ENCODE measurements around the gene BCAR1. TPM values are rescaled to one million over a fixed set of nuclear protein-coding genes. Genes with fewer than 3 reads are reported as not detected.
"Not testable (repeated sequence)": the region's sequence is repeated elsewhere in the genome, so short reads cannot be mapped to it uniquely, and the experiment has no call there.

Gene BCAR1
- total RNA-seq, 2 experiments from 2014 or later = 0.04 TPM; not detected in 1

- H3K27me3 Mint-ChIP-seq = peaks cover 36% of the 10 kb centered on the region
- no peak for DNase-seq
- H3K36me3 Mint-ChIP-seq (ENCODE audit: low read depth) = no peaks in the 10 kb centered on the region
- no peak overlapping the region for H3K4me3 Mint-ChIP-seq
- POLR2A ChIA-PET = no interaction called here
- H3K4me1 Mint-ChIP-seq = peaks cover 5% of the 10 kb centered on the region
- H3K9me3 Mint-ChIP-seq = no peaks in the 10 kb centered on the region
- CTCF ChIA-PET = interaction anchor here (0.8 to 1.1 kb wide), 3 partner anchors 14 to 48 kb away, joined by 3 read pairs; no protein-coding TSS in a partner anchor
- no peak overlapping the region for H3K27ac Mint-ChIP-seq
These were observed 3.3 kb downstream of the BCAR1 start for GRCh38 chr16:75248142-75248535.

GRCh38 chr16:75247249-75247648, 4.2 kb downstream of the BCAR1 start:
- H3K27me3 Mint-ChIP-seq = peaks cover 30% of the 10 kb centered on the region
- H3K36me3 Mint-ChIP-seq (ENCODE audit: low read depth) = no peaks in the 10 kb centered on the region
- H3K27ac Mint-ChIP-seq = no peak overlapping the region
- no peak overlapping the region for H3K4me3 Mint-ChIP-seq
- CTCF ChIA-PET = interaction anchor here (0.8 to 1.1 kb wide), 3 partner anchors 13 to 47 kb away, joined by 3 read pairs; no protein-coding TSS in a partner anchor
- no peaks in the 10 kb centered on the region for H3K9me3 Mint-ChIP-seq
- no peak for DNase-seq
- POLR2A ChIA-PET = no interaction called here
- peaks cover 5% of the 10 kb centered on the region for H3K4me1 Mint-ChIP-seq

GRCh38 chr16:75246504-75247205, 4.8 kb downstream of the BCAR1 start:
- Mint-ChIP-seq H3K27ac (no peak overlapping the region), H3K4me1 (peaks cover 3% of the 10 kb centered on the region), H3K36me3 (ENCODE audit: low read depth) (no peaks in the 10 kb centered on the region), H3K27me3 (peaks cover 24% of the 10 kb centered on the region), H3K9me3 (no peaks in the 10 kb centered on the region), H3K4me3 (no peak overlapping the region)
- ChIA-PET POLR2A (no interaction called here), CTCF (no interaction called here)
- DNase-seq = no peak

- no peak for DNase-seq
- ChIA-PET CTCF (no interaction called here), POLR2A (no interaction called here)
These were observed 6.3 kb downstream of the BCAR1 start for GRCh38 chr16:75244844-75245758.

GRCh38 chr16:75244225-75244809, 7.1 kb downstream of the BCAR1 start:
- DNase-seq = no peak
- Mint-ChIP-seq H3K36me3 (ENCODE audit: low read depth) (no peaks in the 10 kb centered on the region), H3K4me1 (peaks cover 3% of the 10 kb centered on the region), H3K9me3 (no peaks in the 10 kb centered on the region), H3K27me3 (peaks cover 15% of the 10 kb centered on the region), H3K27ac (no peak overlapping the region), H3K4me3 (no peak overlapping the region)
- CTCF ChIA-PET = no interaction called here
- POLR2A ChIA-PET = no interaction called here

More at GRCh38 chr16:75244844-75245758, 6.3 kb downstream of the BCAR1 start:
- H3K9me3 Mint-ChIP-seq = no peaks in the 10 kb centered on the region
- H3K27me3 Mint-ChIP-seq = peaks cover 19% of the 10 kb centered on the region
- H3K4me3 Mint-ChIP-seq = no peak overlapping the region
- no peak overlapping the region for H3K27ac Mint-ChIP-seq
- H3K36me3 Mint-ChIP-seq (ENCODE audit: low read depth) = no peaks in the 10 kb centered on the region
- H3K4me1 Mint-ChIP-seq = peaks cover 3% of the 10 kb centered on the region

GRCh38 chr16:75243667-75244224, 7.7 kb downstream of the BCAR1 start:
- H3K4me3 Mint-ChIP-seq = no peak overlapping the region
- H3K9me3 Mint-ChIP-seq = no peaks in the 10 kb centered on the region
- peaks cover 10% of the 10 kb centered on the region for H3K27me3 Mint-ChIP-seq
- POLR2A ChIA-PET = no interaction called here
- no peaks in the 10 kb centered on the region for H3K36me3 Mint-ChIP-seq (ENCODE audit: low read depth)
- CTCF ChIA-PET = no interaction called here
- no peak for DNase-seq
- no peak overlapping the region for H3K27ac Mint-ChIP-seq
- peaks cover 3% of the 10 kb centered on the region for H3K4me1 Mint-ChIP-seq

GRCh38 chr16:75242436-75243078, 8.9 kb downstream of the BCAR1 start:
- H3K9me3 Mint-ChIP-seq; H3K27ac Mint-ChIP-seq; H3K4me1 Mint-ChIP-seq; POLR2A ChIA-PET; H3K4me3 Mint-ChIP-seq; H3K36me3 Mint-ChIP-seq (ENCODE audit: low read depth); DNase-seq; H3K27me3 Mint-ChIP-seq; CTCF ChIA-PET: not testable (repeated sequence)

GRCh38 chr16:75241955-75242354, 9.5 kb downstream of the BCAR1 start:
- H3K4me1 Mint-ChIP-seq = peaks cover 3% of the 10 kb centered on the region
- H3K36me3 Mint-ChIP-seq (ENCODE audit: low read depth) = no peaks in the 10 kb centered on the region
- no peaks in the 10 kb centered on the region for H3K27me3 Mint-ChIP-seq
- CTCF ChIA-PET = no interaction called here
- no peak for DNase-seq
- H3K4me3 Mint-ChIP-seq = no peak overlapping the region
- H3K27ac Mint-ChIP-seq = no peak overlapping the region
- POLR2A ChIA-PET = no interaction called here
- no peaks in the 10 kb centered on the region for H3K9me3 Mint-ChIP-seq

- Mint-ChIP-seq H3K27ac (no peak overlapping the region), H3K9me3 (no peaks in the 10 kb centered on the region), H3K36me3 (ENCODE audit: low read depth) (no peaks in the 10 kb centered on the region), H3K4me1 (peaks cover 3% of the 10 kb centered on the region), H3K4me3 (no peak overlapping the region), H3K27me3 (no peaks in the 10 kb centered on the region)
- ChIA-PET POLR2A (no interaction called here), CTCF (no interaction called here)
- DNase-seq = no peak
These were observed 10.0 kb downstream of the BCAR1 start for GRCh38 chr16:75241412-75241811.

GRCh38 chr16:75240633-75241032, 10.8 kb downstream of the BCAR1 start:
- DNase-seq; H3K27ac Mint-ChIP-seq; H3K9me3 Mint-ChIP-seq; H3K27me3 Mint-ChIP-seq; POLR2A ChIA-PET; H3K36me3 Mint-ChIP-seq (ENCODE audit: low read depth); H3K4me3 Mint-ChIP-seq; H3K4me1 Mint-ChIP-seq: not testable (repeated sequence)
- CTCF ChIA-PET = interaction anchor here (0.6 to 0.7 kb wide), 2 partner anchors 14 to 211 kb away, joined by 3 to 4 read pairs; no protein-coding TSS in a partner anchor

- no peaks in the 10 kb centered on the region for H3K27me3 Mint-ChIP-seq
- H3K4me3 Mint-ChIP-seq = no peak overlapping the region
- H3K27ac Mint-ChIP-seq = no peak overlapping the region
- no peaks in the 10 kb centered on the region for H3K36me3 Mint-ChIP-seq (ENCODE audit: low read depth)
- H3K9me3 Mint-ChIP-seq = no peaks in the 10 kb centered on the region
- CTCF ChIA-PET = no interaction called here
- peaks cover under 1% of the 10 kb centered on the region for H3K4me1 Mint-ChIP-seq
- DNase-seq = no peak
- POLR2A ChIA-PET = no interaction called here
These were observed 11.8 kb downstream of the BCAR1 start for GRCh38 chr16:75239542-75240122.

GRCh38 chr16:75238853-75239541, 12.4 kb downstream of the BCAR1 start:
- CTCF ChIA-PET = no interaction called here
- peaks cover 1% of the 10 kb centered on the region for H3K27me3 Mint-ChIP-seq
- no peak for DNase-seq
- H3K36me3 Mint-ChIP-seq (ENCODE audit: low read depth) = no peaks in the 10 kb centered on the region
- H3K27ac Mint-ChIP-seq = no peak overlapping the region
- no peaks in the 10 kb centered on the region for H3K4me1 Mint-ChIP-seq
- POLR2A ChIA-PET = no interaction called here
- H3K9me3 Mint-ChIP-seq = no peaks in the 10 kb centered on the region
- H3K4me3 Mint-ChIP-seq = no peak overlapping the region

All from activated CD4-positive, alpha-beta T cell treated with anti-CD3 and anti-CD28 coated beads, Interleukin-2, amount 10 ng/mL, durations not matched to agents 7 days and 5 days (primary cell).